Panc1 (cell line): ENCODE measurements around the gene GRIA3. TPM values are rescaled to one million over a fixed set of nuclear protein-coding genes. Genes with fewer than 3 reads are reported as not detected.

ENCODE experiments used
- ATAC-seq: fragments of 200-7000 bp; cut with Tn5 transposase; 2 replicates; pipeline ENCODE4 v1.9.1; 2020; ENCODE audit warnings: mild to moderate bottlenecking, moderate library complexity
- BruUV-seq: library from RNA; stranded (reverse); fragments of 400-500 nt; replicated peaks from 2 replicates; lab custom pipeline; 2021; lab: Mats Ljungman, UMichigan
- CTCF ChIA-PET: fragments of 300-600 bp; sonication (Branson Sonifier 250); formaldehyde crosslinking; loops from one replicate; lab custom pipeline; 2022; ENCODE audit warnings: antibody characterized with exemption; lab: Charles Lee
- POLR2A ChIA-PET: fragments of 300-600 bp; sonication (Branson Sonifier 250); formaldehyde crosslinking; loops from one replicate; lab custom pipeline; 2022; ENCODE audit warnings: antibody characterized with exemption; lab: Charles Lee
- DNase-seq: peaks from one replicate; pipeline ENCODE4 v3.0.0-alpha.2; 2010; ENCODE audit warnings: low read depth, low spot score
- H3K27ac ChIP-seq: 2 replicates; pipeline ENCODE4 v1.5.1; 2011; ENCODE audit warnings: mild to moderate bottlenecking, low read length, inconsistent platforms
- H3K27me3 ChIP-seq: fragments of 200-500 bp; sonication (Bioruptor generic); 2 replicates; pipeline ENCODE4 v1.6.0; 2014; ENCODE audit warnings: low read length, inconsistent platforms; ENCODE audit not compliant: control insufficient read depth, insufficient read depth
- H3K36me3 ChIP-seq: fragments of 200-500 bp; sonication (Bioruptor generic); 2 replicates; pipeline ENCODE4 v1.5.1; 2014; ENCODE audit warnings: inconsistent platforms, mild to moderate bottlenecking, low read length, moderate library complexity; ENCODE audit not compliant: control insufficient read depth, insufficient read depth
- H3K4me1 ChIP-seq: 2 replicates; pipeline ENCODE4 v1.5.1; 2011; ENCODE audit warnings: inconsistent platforms, mild to moderate bottlenecking, low read length, moderate library complexity; ENCODE audit not compliant: control insufficient read depth, insufficient read depth
- H3K4me3 ChIP-seq, 2 experiments: 2 replicates each; pipeline ENCODE4 v1.5.1; 2011 to 2012; ENCODE audit warnings: low read depth in 2 of 2, low read length in 2 of 2, mild to moderate bottlenecking in 2 of 2, inconsistent platforms in 1 of 2, moderate library complexity in 1 of 2
- H3K9me3 ChIP-seq: fragments of 200-500 bp; sonication (Bioruptor generic); 2 replicates; pipeline ENCODE4 v1.5.1; 2014; ENCODE audit warnings: low read depth, mild to moderate bottlenecking, inconsistent platforms, low read length, moderate library complexity; ENCODE audit not compliant: control insufficient read depth, insufficient read depth
- CTCF ChIP-seq: fragments of 450-650 bp; IDR thresholded peaks from 2 replicates; pipeline ENCODE4 v1.5.1; 2017; ENCODE audit warnings: mild to moderate bottlenecking
- POLR2AphosphoS5 ChIP-seq: IDR thresholded peaks from 2 replicates; pipeline ENCODE4 v1.6.1; 2012; ENCODE audit warnings: mild to moderate bottlenecking, low read depth, low read length, moderate library complexity
- SIN3A ChIP-seq: IDR thresholded peaks from 2 replicates; pipeline ENCODE4 v1.6.1; 2012; ENCODE audit warnings: low read depth, mild to moderate bottlenecking, low read length, moderate library complexity, borderline replicate concordance; ENCODE audit not compliant: insufficient read depth
- TCF7L2 ChIP-seq: IDR thresholded peaks from 2 replicates; pipeline ENCODE4 v1.6.1; 2011; ENCODE audit warnings: mild to moderate bottlenecking, low read depth, low read length, inconsistent platforms
- in situ Hi-C: cut with HindIII; loops from 2 replicates; pipeline ENCODE4 v1.10.0; 2016; ENCODE audit warnings: low sequenced_read_pairs, low pct_unique_long_range_greater_than_20kb
- intact Hi-C: fragments of 100-400 bp; cut with micrococcal nuclease; formaldehyde crosslinking; loops from one replicate; pipeline ENCODE4 v1.10.0; 2022; ENCODE audit not compliant: unreplicated experiment
- total RNA-seq: library from RNA; stranded (reverse); gene quantifications from one replicate; pipeline ENCODE4 v1.2.1, GENCODE V29; 2021; ENCODE audit not compliant: unreplicated experiment
- TF ChIP-seq, protein P1 (sequence below), 2 experiments: IDR thresholded peaks; 2 replicates each; pipeline ENCODE4 v1.6.1; 2011 to 2012; ENCODE audit warnings: low read depth in 2 of 2, control low read depth in 1 of 2, low read length in 1 of 2, mild to moderate bottlenecking in 1 of 2, moderate library complexity in 1 of 2; ENCODE audit not compliant: insufficient read depth in 1 of 2

GRIA3 gene
- total RNA-seq, 1 experiment from 2014 or later = not detected

DNA sequence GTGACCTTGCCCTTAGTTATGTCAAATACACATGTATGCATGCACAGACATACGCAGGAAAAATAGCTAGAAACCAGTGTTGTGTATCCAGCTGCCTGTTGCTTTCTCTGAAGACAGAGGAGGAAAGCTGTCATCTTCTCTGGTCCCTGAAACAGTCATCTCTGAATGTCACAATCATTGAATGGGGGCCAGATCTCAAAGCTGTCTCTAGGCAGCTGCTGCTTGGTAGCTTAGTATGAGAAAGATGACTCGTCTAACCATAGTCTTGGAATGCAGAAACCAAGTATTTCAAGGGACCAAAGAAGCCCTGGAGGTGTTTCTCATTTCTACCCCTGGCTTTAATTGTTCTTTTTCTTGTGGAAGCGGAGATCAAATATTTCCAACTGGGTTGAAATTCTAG lies 4.0 kb downstream of the GRIA3 start:
- CTCF ChIA-PET = no interaction called here
- TF ChIP-seq POLR2AphosphoS5 (no peak), SIN3A (no peak), CTCF (no peak), TCF7L2 (no peak)
- TF ChIP-seq, protein P1, sequence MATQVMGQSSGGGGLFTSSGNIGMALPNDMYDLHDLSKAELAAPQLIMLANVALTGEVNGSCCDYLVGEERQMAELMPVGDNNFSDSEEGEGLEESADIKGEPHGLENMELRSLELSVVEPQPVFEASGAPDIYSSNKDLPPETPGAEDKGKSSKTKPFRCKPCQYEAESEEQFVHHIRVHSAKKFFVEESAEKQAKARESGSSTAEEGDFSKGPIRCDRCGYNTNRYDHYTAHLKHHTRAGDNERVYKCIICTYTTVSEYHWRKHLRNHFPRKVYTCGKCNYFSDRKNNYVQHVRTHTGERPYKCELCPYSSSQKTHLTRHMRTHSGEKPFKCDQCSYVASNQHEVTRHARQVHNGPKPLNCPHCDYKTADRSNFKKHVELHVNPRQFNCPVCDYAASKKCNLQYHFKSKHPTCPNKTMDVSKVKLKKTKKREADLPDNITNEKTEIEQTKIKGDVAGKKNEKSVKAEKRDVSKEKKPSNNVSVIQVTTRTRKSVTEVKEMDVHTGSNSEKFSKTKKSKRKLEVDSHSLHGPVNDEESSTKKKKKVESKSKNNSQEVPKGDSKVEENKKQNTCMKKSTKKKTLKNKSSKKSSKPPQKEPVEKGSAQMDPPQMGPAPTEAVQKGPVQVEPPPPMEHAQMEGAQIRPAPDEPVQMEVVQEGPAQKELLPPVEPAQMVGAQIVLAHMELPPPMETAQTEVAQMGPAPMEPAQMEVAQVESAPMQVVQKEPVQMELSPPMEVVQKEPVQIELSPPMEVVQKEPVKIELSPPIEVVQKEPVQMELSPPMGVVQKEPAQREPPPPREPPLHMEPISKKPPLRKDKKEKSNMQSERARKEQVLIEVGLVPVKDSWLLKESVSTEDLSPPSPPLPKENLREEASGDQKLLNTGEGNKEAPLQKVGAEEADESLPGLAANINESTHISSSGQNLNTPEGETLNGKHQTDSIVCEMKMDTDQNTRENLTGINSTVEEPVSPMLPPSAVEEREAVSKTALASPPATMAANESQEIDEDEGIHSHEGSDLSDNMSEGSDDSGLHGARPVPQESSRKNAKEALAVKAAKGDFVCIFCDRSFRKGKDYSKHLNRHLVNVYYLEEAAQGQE (IDR thresholded peaks at IDR 0.05; ENCODE audit: insufficient read depth in 1 of 2, low read depth in 2 of 2, low read length in 1 of 2) = no peak
- H3K9me3 ChIP-seq = no peaks in the 10 kb centered on the region
- in situ Hi-C loops (no loop called here), intact Hi-C loops (no loop called here)
- no TSS peak for BruUV-seq
- no peaks in the 10 kb centered on the region for H3K36me3 ChIP-seq
- POLR2A ChIA-PET = no interaction called here
- peaks cover 3% of the 10 kb centered on the region; the same call in 1 of the 2 replicates for H3K27me3 ChIP-seq
- H3K27ac ChIP-seq = no peak overlapping the region
- no peaks in the 10 kb centered on the region for H3K4me1 ChIP-seq
- H3K4me3 ChIP-seq = no peak overlapping the region
- ATAC-seq (no peak), DNase-seq (no peak)

DNA sequence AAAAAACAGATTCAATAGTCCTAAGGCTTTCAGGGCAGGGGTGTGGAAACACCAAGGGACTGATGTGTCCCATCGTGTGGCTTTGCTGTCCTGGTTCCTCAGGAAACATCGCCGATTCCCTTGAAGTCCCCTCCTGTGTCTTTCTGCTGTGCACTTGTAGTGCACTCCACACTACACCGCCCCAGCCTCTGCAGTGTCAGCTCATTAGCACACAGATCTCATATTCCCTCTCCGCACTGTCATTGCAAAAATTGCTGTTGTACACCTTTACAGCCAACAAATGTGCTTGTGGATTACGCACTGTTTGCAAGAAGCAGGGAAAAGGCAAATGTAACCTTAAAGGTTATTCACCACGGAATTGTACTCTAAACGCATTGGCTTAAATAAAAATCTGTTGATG lies 5.3 kb downstream of the GRIA3 start:
- ChIA-PET POLR2A (no interaction called here), CTCF (no interaction called here)
- BruUV-seq = no TSS peak
- ATAC-seq (no peak), DNase-seq (no peak)
- Histone ChIP-seq H3K4me3 (no peak overlapping the region), H3K36me3 (no peaks in the 10 kb centered on the region), H3K4me1 (no peaks in the 10 kb centered on the region), H3K27me3 (peaks cover 3% of the 10 kb centered on the region; the same call in 1 of the 2 replicates), H3K9me3 (no peaks in the 10 kb centered on the region), H3K27ac (no peak overlapping the region)
- intact Hi-C loops = no loop called here
- TF ChIP-seq SIN3A (no peak), CTCF (no peak), TCF7L2 (no peak), POLR2AphosphoS5 (no peak)
- TF ChIP-seq, protein P1 (IDR thresholded peaks at IDR 0.05; ENCODE audit: insufficient read depth in 1 of 2, low read depth in 2 of 2, low read length in 1 of 2) = no peak
- in situ Hi-C loops = no loop called here
